Testis (tissue), 3 donors: ENCODE results near the gene PRRT1B. TPM values are rescaled to one million over a fixed set of nuclear protein-coding genes. Genes with fewer than 3 reads are reported as not detected.

Source experiments
- DNase-seq: peaks from one replicate; pipeline ENCODE4 v3.0.0-alpha.2; 2019
- H3K27ac ChIP-seq, 2 donors: fragments of 200-600 bp; sonication (generic); one replicate each; pipeline ENCODE4 v1.5.1; 2019
- H3K27me3 ChIP-seq: fragments of 200-600 bp; sonication (generic); one replicate; pipeline ENCODE4 v1.5.1; 2019
- H3K36me3 ChIP-seq: fragments of 200-600 bp; sonication (generic); one replicate; pipeline ENCODE4 v1.5.1; 2017; ENCODE audit warnings: low read depth; ENCODE audit errors: missing control alignments
- H3K4me1 ChIP-seq: fragments of 200-600 bp; sonication (generic); one replicate; pipeline ENCODE4 v1.5.1; 2019
- H3K4me3 ChIP-seq, 2 donors: fragments of 200-600 bp; sonication (generic); one replicate each; pipeline ENCODE4 v1.5.1; 2017 to 2019
- H3K9me3 ChIP-seq: fragments of 200-600 bp; sonication (generic); one replicate; pipeline ENCODE4 v1.5.1; 2017
- CTCF ChIP-seq, 3 experiments: fragments of 450-650 bp in 2 of 3; fragments of 200-600 bp in 1 of 3; sonication (generic) in 1 of 3; IDR thresholded peaks; one replicate each; pipeline ENCODE4 v1.5.1; 2016 to 2019; ENCODE audit warnings: antibody characterized with exemption in 3 of 3, mild to moderate bottlenecking in 2 of 3, moderate library complexity in 1 of 3
- POLR2A ChIP-seq: fragments of 450-650 bp; IDR thresholded peaks from one replicate; pipeline ENCODE4 v1.6.1; 2017; ENCODE audit warnings: antibody characterized with exemption, mild to moderate bottlenecking, moderate library complexity
- WGBS, 2 donors: methylation state at CpG; one replicate each; pipeline ENCODE4 v1.1.5; 2018; 5-methylcytosine and 5-hydroxymethylcytosine counted together
- intact Hi-C: fragments of 100-400 bp; cut with DNase I; formaldehyde crosslinking; loops from one replicate; pipeline ENCODE4 v1.15.1; 2023; ENCODE audit warnings: low total_unique reads
- polyA plus RNA-seq: library from polyadenylated mRNA; stranded (reverse); fragments of 350-450 nt; fragmentation: Illumina TruSeq; extraction: RNeasy Lipid Tissue Mini Kit (QIAGEN cat#74804); gene quantifications from one replicate; pipeline ENCODE4 v1.2.3, GENCODE V29; 2014; ENCODE audit warnings: low read depth, low replicate concordance; ENCODE audit not compliant: insufficient read depth
- total RNA-seq, 2 donors: library from RNA; depleted of rRNA; stranded (reverse); fragments of >200 nt; gene quantifications; one replicate each; pipeline ENCODE4 v1.2.3, GENCODE V29; 2016

The PRRT1B gene
- total and polyA plus RNA-seq, 3 donors from 2014 or later, result 0.47 TPM; not detected in 2

GRCh38 chr9:131603711-131604439 lies 58.6 kb downstream of the PRRT1B start:
- Histone ChIP-seq H3K4me1 (peaks cover 29% of the 10 kb centered on the region), H3K36me3 (no peaks in the 10 kb centered on the region), H3K9me3 (no peaks in the 10 kb centered on the region), H3K4me3 (no peak overlapping the region), H3K27me3 (no peaks in the 10 kb centered on the region), H3K27ac (no peak overlapping the region)
- WGBS, 2 donors, result 86 to 92% methylated on average over 8 to 16 of the region's 16 CpGs
- intact Hi-C loops, result no loop called here
- peak; percentile 34 for DNase-seq
- TF ChIP-seq POLR2A (no peak), CTCF (IDR thresholded peaks at IDR 0.05) (no peak)

- intact Hi-C loops, result no loop called here
- Histone ChIP-seq H3K4me1 (peaks cover 47% of the 10 kb centered on the region), H3K27ac (no peak overlapping the region), H3K4me3 (no peak overlapping the region), H3K27me3 (no peaks in the 10 kb centered on the region), H3K36me3 (no peaks in the 10 kb centered on the region), H3K9me3 (no peaks in the 10 kb centered on the region)
- 89 to 97% methylated on average over 9 of the region's 9 CpGs for WGBS, 2 donors
- DNase-seq, result no peak
- TF ChIP-seq CTCF (IDR thresholded peaks at IDR 0.05), result no peak
Measured at GRCh38 chr9:131605770-131606590, 60.7 kb downstream of the PRRT1B start.

- Histone ChIP-seq H3K4me1 (peaks cover 42% of the 10 kb centered on the region), H3K27ac (no peak overlapping the region), H3K9me3 (no peaks in the 10 kb centered on the region), H3K27me3 (no peaks in the 10 kb centered on the region), H3K36me3 (no peaks in the 10 kb centered on the region), H3K4me3 (no peak overlapping the region)
- intact Hi-C loops, result no loop called here
- no peak for TF ChIP-seq CTCF (IDR thresholded peaks at IDR 0.05)
- TF ChIP-seq POLR2A, result no peak
- DNase-seq, result no peak
- 89 to 92% methylated on average over 11 to 13 of the region's 13 CpGs for WGBS, 2 donors
Measured at GRCh38 chr9:131606896-131607567, 61.7 kb downstream of the PRRT1B start.

- H3K4me1 ChIP-seq, result peaks cover 36% of the 10 kb centered on the region
Measured at GRCh38 chr9:131607591-131607990, 62.3 kb downstream of the PRRT1B start.

More at GRCh38 chr9:131607591-131607990, 62.3 kb downstream of the PRRT1B start:
- H3K27ac ChIP-seq, result no peak overlapping the region
- no peaks in the 10 kb centered on the region for H3K27me3 ChIP-seq
- DNase-seq, result no peak
- no peaks in the 10 kb centered on the region for H3K9me3 ChIP-seq
- intact Hi-C loops, result no loop called here
- whole genome bisulfite sequencing, 2 donors, result 86 to 88% methylated on average over 8 of the region's 8 CpGs
- H3K4me3 ChIP-seq, result no peak overlapping the region
- TF ChIP-seq POLR2A, result no peak
- TF ChIP-seq CTCF (IDR thresholded peaks at IDR 0.05), result no peak
- H3K36me3 ChIP-seq, result no peaks in the 10 kb centered on the region
